Endothelial cell (in vitro differentiated cells): ENCODE data around the gene DAPL1. TPM values are rescaled to one million over a fixed set of nuclear protein-coding genes. Genes with fewer than 3 reads are reported as not detected.

Experiments used
- DNase-seq: peaks from one replicate; pipeline ENCODE4 v3.0.0; 2021; ENCODE audit warnings: low spot score
- H3K27ac Mint-ChIP-seq: one replicate; pipeline ENCODE4 v1.8.0; 2021; ENCODE audit warnings: mixed read lengths, inconsistent platforms; ENCODE audit not compliant: unreplicated experiment
- H3K27me3 Mint-ChIP-seq: one replicate; pipeline ENCODE4 v1.8.0; 2021; ENCODE audit warnings: mild to moderate bottlenecking, moderate library complexity, mixed read lengths, inconsistent platforms; ENCODE audit not compliant: unreplicated experiment
- H3K36me3 Mint-ChIP-seq: one replicate; pipeline ENCODE4 v1.8.0; 2021; ENCODE audit warnings: mild to moderate bottlenecking, low read depth, mixed read lengths, inconsistent platforms; ENCODE audit not compliant: unreplicated experiment
- H3K4me1 Mint-ChIP-seq: one replicate; pipeline ENCODE4 v1.8.0; 2021; ENCODE audit warnings: mild to moderate bottlenecking, mixed read lengths, inconsistent platforms; ENCODE audit not compliant: unreplicated experiment
- H3K4me3 Mint-ChIP-seq: one replicate; pipeline ENCODE4 v1.8.0; 2021; ENCODE audit warnings: mild to moderate bottlenecking, mixed read lengths, inconsistent platforms; ENCODE audit not compliant: unreplicated experiment
- H3K9me3 Mint-ChIP-seq: one replicate; pipeline ENCODE4 v1.8.0; 2021; ENCODE audit warnings: mixed read lengths, inconsistent platforms; ENCODE audit not compliant: unreplicated experiment
- CTCF ChIP-seq: fragments of 200-600 bp; sonication (generic); IDR thresholded peaks from one replicate; pipeline ENCODE4 v1.5.0; 2021; ENCODE audit warnings: antibody characterized with exemption; ENCODE audit not compliant: unreplicated experiment
- total RNA-seq: library from RNA; stranded (reverse); fragmentation: NEBNext Ultra II Directional; extraction: Animal tissue kit (Norgen Biotek cat#: 25700); gene quantifications from one replicate; pipeline ENCODE4 v1.2.1, GENCODE V29; 2021; ENCODE audit not compliant: unreplicated experiment

Gene DAPL1
- total RNA-seq, 1 donor from 2014 or later = not detected

DNA sequence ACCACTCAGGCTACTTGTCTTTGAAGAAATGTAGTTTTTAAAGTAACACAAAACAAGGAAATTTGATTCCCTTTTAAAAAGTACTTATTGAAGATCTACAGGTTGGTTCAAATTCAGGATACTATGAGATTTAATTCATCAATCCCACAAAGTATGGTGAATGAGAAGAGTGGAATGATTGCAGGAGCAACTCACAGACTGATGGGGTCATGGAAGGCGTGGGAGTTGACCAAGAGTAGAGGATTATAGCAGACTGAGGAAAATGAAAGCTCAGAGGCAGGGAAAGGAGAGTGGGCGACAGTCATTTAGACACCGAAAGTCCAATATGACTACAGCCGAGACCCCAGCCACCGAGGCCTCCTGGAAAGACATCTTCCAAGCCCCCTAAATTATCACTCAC, 12.5 kb upstream of the DAPL1 start:
- Mint-ChIP-seq H3K36me3 (no peaks in the 10 kb centered on the region), H3K27ac (no peak overlapping the region), H3K27me3 (peaks cover 2% of the 10 kb centered on the region), H3K4me1 (peaks cover 11% of the 10 kb centered on the region), H3K9me3 (no peaks in the 10 kb centered on the region), H3K4me3 (no peak overlapping the region)
- no peak for DNase-seq
- TF ChIP-seq CTCF = no peak

DNA sequence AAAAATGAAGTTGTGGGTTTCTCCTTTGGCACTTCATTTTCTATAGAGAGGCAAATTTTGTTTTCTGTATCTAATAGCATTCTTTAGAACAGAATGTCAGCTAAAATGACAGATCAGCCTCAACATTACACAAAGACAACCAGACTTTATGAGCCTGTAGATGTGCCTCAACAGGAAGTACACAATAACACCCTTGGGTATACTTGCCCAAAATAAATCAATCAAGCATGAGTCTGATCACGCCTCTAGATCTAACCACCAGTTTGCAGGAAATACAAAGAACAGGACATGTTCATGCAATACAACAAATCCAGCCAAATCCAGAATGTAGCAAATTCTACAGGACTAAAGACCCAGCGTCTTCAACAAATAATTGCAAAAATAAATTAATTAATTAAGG, 11.2 kb upstream of the DAPL1 start:
- TF ChIP-seq CTCF = no peak
- H3K36me3 Mint-ChIP-seq = no peaks in the 10 kb centered on the region
- peaks cover 6% of the 10 kb centered on the region for H3K4me1 Mint-ChIP-seq
- H3K27ac Mint-ChIP-seq = no peak overlapping the region
- H3K9me3 Mint-ChIP-seq = no peaks in the 10 kb centered on the region
- no peak overlapping the region for H3K4me3 Mint-ChIP-seq
- no peak for DNase-seq
- peaks cover 2% of the 10 kb centered on the region for H3K27me3 Mint-ChIP-seq

DNA sequence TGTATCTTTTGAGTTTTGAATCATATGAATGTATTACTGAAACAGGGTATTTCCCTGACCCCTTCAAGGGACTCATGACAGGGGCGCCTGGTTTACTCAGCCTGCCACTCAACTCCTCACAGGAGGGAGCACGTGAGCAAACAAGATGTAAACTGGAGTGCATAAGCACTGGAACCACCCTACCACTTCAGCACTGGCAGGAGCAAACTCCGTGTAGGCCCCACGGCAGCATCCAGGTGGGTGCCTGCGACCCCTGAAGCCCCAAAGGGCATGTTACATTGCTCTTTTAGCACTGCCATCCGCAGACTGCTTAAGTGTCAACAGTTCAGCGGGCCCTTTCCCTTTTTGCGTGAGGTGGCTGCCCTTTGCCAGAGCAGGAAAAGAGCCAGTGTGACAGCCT, 8.2 kb upstream of the DAPL1 start:
- no peak for TF ChIP-seq CTCF
- no peak overlapping the region for H3K4me3 Mint-ChIP-seq
- H3K27me3 Mint-ChIP-seq = peaks cover 2% of the 10 kb centered on the region
- no peak for DNase-seq
- H3K27ac Mint-ChIP-seq = no peak overlapping the region
- H3K9me3 Mint-ChIP-seq = no peaks in the 10 kb centered on the region
- H3K36me3 Mint-ChIP-seq = no peaks in the 10 kb centered on the region
- H3K4me1 Mint-ChIP-seq = no peaks in the 10 kb centered on the region

DNA sequence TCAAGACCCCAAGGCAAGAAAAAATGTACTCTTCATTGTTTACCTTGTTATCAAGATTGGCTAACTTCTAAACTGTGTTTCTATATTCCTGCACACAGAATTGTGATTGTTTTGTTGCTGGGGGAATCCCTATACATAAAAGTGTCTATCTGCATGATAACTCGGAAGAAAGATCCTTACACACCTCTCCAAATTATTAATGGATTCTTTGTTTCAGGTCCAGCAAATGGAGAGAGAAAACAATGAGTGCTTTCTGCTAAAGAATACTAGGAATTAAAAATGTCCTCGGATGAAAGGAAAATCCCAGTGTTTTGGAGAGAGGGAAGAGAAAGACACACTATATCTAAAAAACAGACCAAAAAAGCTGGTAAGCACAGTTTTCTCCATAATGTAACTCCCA, 6.2 kb upstream of the DAPL1 start:
- no peak for DNase-seq
- Mint-ChIP-seq H3K27ac (no peak overlapping the region), H3K4me1 (no peaks in the 10 kb centered on the region), H3K27me3 (no peaks in the 10 kb centered on the region), H3K36me3 (no peaks in the 10 kb centered on the region), H3K9me3 (no peaks in the 10 kb centered on the region), H3K4me3 (no peak overlapping the region)
- TF ChIP-seq CTCF = no peak

DNA sequence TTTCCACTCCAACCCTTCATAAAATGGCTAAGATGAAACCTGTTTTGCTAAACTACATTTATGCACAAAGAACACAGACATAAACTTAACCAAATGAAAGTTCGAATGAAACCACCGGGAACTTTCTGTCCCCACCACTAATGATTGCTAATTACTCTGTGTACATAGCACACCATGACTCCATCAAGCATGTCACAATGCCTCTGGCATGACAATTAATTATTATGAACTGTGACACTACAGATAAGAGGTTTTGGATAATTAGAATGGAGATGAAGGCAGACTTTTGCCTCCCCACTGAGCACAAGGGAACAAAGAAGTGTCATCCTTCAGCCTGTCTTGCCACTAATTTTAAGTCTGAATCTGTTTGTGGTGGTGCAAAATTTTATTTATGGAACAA, 1.5 kb downstream of the DAPL1 start:
- H3K4me1 Mint-ChIP-seq = peaks cover 2% of the 10 kb centered on the region
- DNase-seq = no peak
- no peak for TF ChIP-seq CTCF
- H3K4me3 Mint-ChIP-seq = no peak overlapping the region
- H3K9me3 Mint-ChIP-seq = no peaks in the 10 kb centered on the region
- no peaks in the 10 kb centered on the region for H3K27me3 Mint-ChIP-seq
- H3K36me3 Mint-ChIP-seq = no peaks in the 10 kb centered on the region
- H3K27ac Mint-ChIP-seq = no peak overlapping the region
